Breast epithelium (tissue), 4 donors: ENCODE measurements around the gene UCP2. TPM values are rescaled to one million over a fixed set of nuclear protein-coding genes. Genes with fewer than 3 reads are reported as not detected.

Source experiments
- DNase-seq, 2 donors: peaks; one replicate each; pipeline ENCODE4 v3.0.0-alpha.2; 2019; ENCODE audit warnings: low spot score in 2 of 2
- H3K27ac ChIP-seq, 2 donors: fragments of 200-600 bp; sonication (generic) in 1 of 2; one replicate each; pipeline ENCODE4 v1.5.1; 2016 to 2019; ENCODE audit warnings: mild to moderate bottlenecking in 1 of 2
- H3K27me3 ChIP-seq, 2 donors: fragments of 200-600 bp; sonication (generic) in 1 of 2; one replicate each; pipeline versions ENCODE4 v1.5.1 to v1.6.0; 2017 to 2019; ENCODE audit warnings: control low read depth in 1 of 2, mild to moderate bottlenecking in 1 of 2
- H3K36me3 ChIP-seq: fragments of 200-600 bp; one replicate; pipeline ENCODE4 v1.5.1; 2019
- H3K4me1 ChIP-seq, 2 donors: fragments of 200-600 bp; sonication (generic); one replicate each; pipeline ENCODE4 v1.5.1; 2016 to 2019; ENCODE audit warnings: control low read depth in 1 of 2
- H3K4me3 ChIP-seq, 3 donors: fragments of 200-600 bp; sonication (generic); 1 replicate in 2 of 3; 2 replicates in 1 of 3; pipeline ENCODE4 v1.5.1; 2016 to 2019; ENCODE audit warnings: mild to moderate bottlenecking in 3 of 3, moderate library complexity in 2 of 3
- H3K9me3 ChIP-seq, 2 donors: fragments of 200-600 bp; sonication (generic) in 1 of 2; one replicate each; pipeline ENCODE4 v1.5.1; 2016 to 2019; ENCODE audit warnings: control low read depth in 1 of 2
- POLR2A ChIP-seq: fragments of 450-650 bp; IDR thresholded peaks from one replicate; pipeline ENCODE4 v1.6.1; 2016; ENCODE audit warnings: antibody characterized with exemption, mild to moderate bottlenecking, moderate library complexity
- POLR2AphosphoS5 ChIP-seq, 3 donors: sonication (generic); formaldehyde crosslinking; IDR thresholded peaks; one replicate each; pipeline ENCODE4 v1.6.1; 2017; ENCODE audit warnings: antibody characterized with exemption in 3 of 3
- intact Hi-C: fragments of 100-400 bp; cut with DNase I; formaldehyde crosslinking; loops from one replicate; pipeline ENCODE4 v1.15.1; 2023; ENCODE audit warnings: low total_unique reads
- total RNA-seq, 3 donors: library from RNA; depleted of rRNA; stranded (reverse); fragments of >200 nt; gene quantifications; one replicate each; pipeline ENCODE4 v1.1.0, GENCODE V29; 2016
- TF ChIP-seq, protein P1 (sequence below), 3 donors: fragments of 450-650 bp; IDR thresholded peaks; one replicate each; pipeline ENCODE4 v1.5.1; 2016 to 2017; ENCODE audit warnings: antibody characterized with exemption in 3 of 3, mild to moderate bottlenecking in 3 of 3, moderate library complexity in 3 of 3

Gene UCP2
- total RNA-seq, 3 donors from 2014 or later, result 28.2 to 82.4 (median 45.2) TPM

DNA sequence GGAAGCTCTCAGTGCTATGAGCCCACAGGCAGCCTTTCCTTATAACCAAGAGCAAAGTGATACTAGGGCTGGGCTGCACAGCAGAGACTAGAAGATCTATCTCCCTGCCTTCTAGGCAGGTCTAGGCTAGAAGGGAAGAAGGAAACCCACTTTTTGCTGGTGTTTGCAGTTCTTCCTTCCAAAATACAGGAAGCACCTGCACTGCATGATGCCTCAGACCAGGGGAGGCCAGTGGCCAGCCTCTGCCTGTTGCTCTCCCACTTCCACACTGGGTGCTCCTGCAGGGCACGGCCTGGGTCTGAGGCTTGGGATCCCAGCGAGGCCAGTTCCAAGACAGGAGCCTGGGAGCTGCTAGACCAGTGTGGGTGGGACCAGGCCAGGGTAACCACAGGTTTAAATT lies 32.2 kb upstream of the UCP2 start:
- intact Hi-C loops, result no loop called here

DNA sequence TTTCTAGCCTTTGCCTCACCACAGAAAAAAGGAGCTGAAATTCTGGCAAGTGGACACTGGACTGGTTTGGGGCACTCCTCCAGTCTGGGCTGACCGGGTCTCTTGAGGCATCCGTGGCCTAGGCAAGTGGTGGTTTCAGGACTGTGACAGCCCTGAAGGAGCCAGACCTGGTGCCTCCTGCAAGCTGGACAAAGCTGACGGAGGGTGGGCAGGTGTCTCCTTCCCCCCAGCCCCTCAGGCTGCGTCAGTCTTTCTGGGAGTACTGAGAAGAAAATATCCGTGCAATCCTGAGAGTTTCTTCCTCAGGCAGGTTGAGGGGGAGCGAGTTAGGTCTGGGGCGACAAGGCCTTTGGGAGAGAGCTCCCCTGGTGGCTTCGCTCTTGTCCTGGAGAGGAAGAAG lies 30.5 kb upstream of the UCP2 start:
- Histone ChIP-seq H3K27ac (no peak overlapping the region), H3K9me3 (no peaks in the 10 kb centered on the region), H3K36me3 (no peaks in the 10 kb centered on the region), H3K4me3 (no peak overlapping the region), H3K4me1 (peaks cover 3 to 5% of the 10 kb centered on the region in 2 donors), H3K27me3 (no peaks in the 10 kb centered on the region)
- intact Hi-C loops, result no loop called here
- DNase-seq, result no peak
- TF ChIP-seq POLR2A, result no peak
- TF ChIP-seq POLR2AphosphoS5 (IDR thresholded peaks at IDR 0.05), result no peak
- TF ChIP-seq, protein P1, sequence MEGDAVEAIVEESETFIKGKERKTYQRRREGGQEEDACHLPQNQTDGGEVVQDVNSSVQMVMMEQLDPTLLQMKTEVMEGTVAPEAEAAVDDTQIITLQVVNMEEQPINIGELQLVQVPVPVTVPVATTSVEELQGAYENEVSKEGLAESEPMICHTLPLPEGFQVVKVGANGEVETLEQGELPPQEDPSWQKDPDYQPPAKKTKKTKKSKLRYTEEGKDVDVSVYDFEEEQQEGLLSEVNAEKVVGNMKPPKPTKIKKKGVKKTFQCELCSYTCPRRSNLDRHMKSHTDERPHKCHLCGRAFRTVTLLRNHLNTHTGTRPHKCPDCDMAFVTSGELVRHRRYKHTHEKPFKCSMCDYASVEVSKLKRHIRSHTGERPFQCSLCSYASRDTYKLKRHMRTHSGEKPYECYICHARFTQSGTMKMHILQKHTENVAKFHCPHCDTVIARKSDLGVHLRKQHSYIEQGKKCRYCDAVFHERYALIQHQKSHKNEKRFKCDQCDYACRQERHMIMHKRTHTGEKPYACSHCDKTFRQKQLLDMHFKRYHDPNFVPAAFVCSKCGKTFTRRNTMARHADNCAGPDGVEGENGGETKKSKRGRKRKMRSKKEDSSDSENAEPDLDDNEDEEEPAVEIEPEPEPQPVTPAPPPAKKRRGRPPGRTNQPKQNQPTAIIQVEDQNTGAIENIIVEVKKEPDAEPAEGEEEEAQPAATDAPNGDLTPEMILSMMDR (IDR thresholded peaks at IDR 0.05), result no peak

More for the DNA sequence above, 32.2 kb upstream of the UCP2 start:
- Histone ChIP-seq H3K9me3 (no peaks in the 10 kb centered on the region), H3K4me3 (no peak overlapping the region), H3K27ac (no peak overlapping the region), H3K27me3 (no peaks in the 10 kb centered on the region), H3K36me3 (no peaks in the 10 kb centered on the region), H3K4me1 (peaks cover 5 to 18% of the 10 kb centered on the region in 2 donors)
- no peak for DNase-seq
- TF ChIP-seq POLR2A, result no peak
- TF ChIP-seq, protein P1 (IDR thresholded peaks at IDR 0.05), result no peak
- TF ChIP-seq POLR2AphosphoS5 (IDR thresholded peaks at IDR 0.05), result no peak

DNA sequence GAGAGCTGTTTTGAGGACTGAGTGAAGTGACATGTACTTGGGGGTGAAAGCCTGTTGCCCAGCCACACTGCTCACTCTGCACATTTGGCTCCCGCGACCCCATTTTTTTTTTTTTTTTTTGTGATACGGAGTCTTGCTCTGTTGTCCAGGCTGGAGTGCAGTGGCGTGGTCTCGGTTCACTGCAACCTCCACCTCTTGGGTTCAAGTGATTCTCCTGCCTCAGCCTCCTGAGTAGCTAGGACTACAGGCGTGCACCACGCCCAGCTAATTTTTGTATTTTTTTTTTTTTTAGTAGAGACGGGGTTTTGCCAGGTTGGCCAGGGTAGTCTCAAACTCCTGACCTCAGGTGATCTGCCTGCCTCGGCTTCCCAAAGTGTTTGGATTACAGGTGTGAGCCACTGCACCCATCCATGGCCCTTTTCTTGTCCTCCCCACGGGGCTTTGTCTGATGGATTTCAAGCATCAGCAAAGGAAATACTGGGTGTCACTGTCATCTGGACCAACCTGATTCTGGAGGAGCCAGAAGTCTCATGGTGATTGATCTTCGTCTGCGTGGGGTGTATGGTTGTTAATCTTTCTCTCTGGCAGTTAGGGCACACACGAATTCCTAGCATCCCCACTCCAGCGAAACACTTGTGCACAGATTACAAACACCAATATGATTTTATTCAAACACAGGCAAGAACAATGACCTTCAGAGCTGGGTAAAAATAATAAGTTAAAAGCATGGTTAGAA lies 29.6 kb upstream of the UCP2 start:
- Histone ChIP-seq H3K27ac (no peak overlapping the region), H3K9me3 (no peaks in the 10 kb centered on the region), H3K36me3 (no peaks in the 10 kb centered on the region), H3K4me1 (no peaks in the 10 kb centered on the region), H3K27me3 (no peaks in the 10 kb centered on the region), H3K4me3 (no peak overlapping the region)
- DNase-seq, result no peak
- TF ChIP-seq, protein P1 (IDR thresholded peaks at IDR 0.05), result no peak
- no peak for TF ChIP-seq POLR2AphosphoS5 (IDR thresholded peaks at IDR 0.05)
- TF ChIP-seq POLR2A, result no peak
- intact Hi-C loops, result no loop called here

DNA sequence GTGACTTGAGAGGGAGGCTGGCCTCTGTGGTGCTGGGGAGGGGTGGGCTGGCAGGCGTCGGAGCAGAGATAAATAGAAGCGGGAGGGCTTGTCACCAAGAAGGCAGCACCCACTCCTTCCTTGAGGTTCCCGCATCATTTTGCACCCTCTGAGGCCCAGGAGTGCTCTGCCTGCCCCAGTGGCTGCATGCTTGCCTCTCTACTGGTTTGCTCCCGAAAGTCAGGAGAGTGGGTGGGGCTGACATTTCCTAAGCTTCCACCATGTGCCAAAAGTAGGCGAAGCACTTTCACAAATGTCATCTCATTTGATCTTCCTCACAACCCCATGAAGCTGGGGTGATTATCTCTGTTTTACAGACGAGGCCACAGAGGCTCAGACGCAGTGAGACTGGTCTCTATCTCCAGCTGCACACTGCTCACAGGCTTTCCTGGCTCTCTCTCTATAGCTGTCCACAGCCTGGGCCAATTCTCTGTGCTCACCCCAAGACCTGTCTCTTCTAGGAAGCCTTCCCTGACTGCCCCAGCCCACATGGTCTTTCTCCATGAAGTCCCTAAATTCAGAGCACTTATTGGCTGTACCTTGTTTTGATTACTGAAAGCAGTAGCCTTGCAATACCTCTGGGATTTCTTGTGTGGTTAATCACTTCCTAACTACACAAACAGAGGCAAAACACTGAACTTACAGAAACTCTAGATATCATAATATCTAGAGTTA lies 28.9 kb upstream of the UCP2 start:
- Histone ChIP-seq H3K4me1 (no peaks in the 10 kb centered on the region), H3K9me3 (no peaks in the 10 kb centered on the region), H3K27ac (no peak overlapping the region), H3K27me3 (no peaks in the 10 kb centered on the region), H3K4me3 (no peak overlapping the region), H3K36me3 (no peaks in the 10 kb centered on the region)
- no peak for TF ChIP-seq POLR2A
- TF ChIP-seq, protein P1 (IDR thresholded peaks at IDR 0.05), result no peak
- no peak for TF ChIP-seq POLR2AphosphoS5 (IDR thresholded peaks at IDR 0.05)
- intact Hi-C loops, result no loop called here
- no peak for DNase-seq
